C4-2B (cell line): ENCODE results near the gene AQP6.

Source experiments
- CTCF ChIP-seq: fragments of 450-650 bp; conservative IDR thresholded peaks from 2 replicates; pipeline ENCODE4 v1.5.1; 2017; ENCODE audit warnings: mild to moderate bottlenecking
- ZFX ChIP-seq: fragments of 450-650 bp; IDR thresholded peaks from 2 replicates; pipeline ENCODE4 v1.6.1; 2017

- no peak for TF ChIP-seq CTCF
- TF ChIP-seq ZFX = no peak
These were observed 23.6 kb upstream of the AQP6 start for GRCh38 chr12:49948866-49949845.
